ENCODE data around the gene SLC2A4.

GRCh38 chr17:7262935-7263800 lies 18.4 kb upstream of the SLC2A4 start:
- no peak for TF ChIP-seq POLR2AphosphoS5 (IDR thresholded peaks at IDR 0.05; ENCODE audit: insufficient read depth in 1 of 2, low read depth in 1 of 2)
- TF ChIP-seq CTCF (IDR thresholded peaks at IDR 0.05) = no peak
- no peak for TF ChIP-seq POLR2A (IDR thresholded peaks at IDR 0.05)
